ENCODE measurements around the gene SERPING1. TPM values are rescaled to one million over a fixed set of nuclear protein-coding genes. Genes with fewer than 3 reads are reported as not detected.

Gene SERPING1
- total RNA-seq, 1 donor from 2014 or later: 46.0 TPM

GRCh38 chr11:57588046-57588710, 9.3 kb upstream of the SERPING1 start:
- no peak overlapping the region for H2AFZ ChIP-seq (replicated peaks)
- H3K79me2 ChIP-seq (ENCODE audit: low read depth): no peaks in the 10 kb centered on the region
- peaks cover 20% of the 10 kb centered on the region for H3F3A ChIP-seq (ENCODE audit: low read depth)
- Mint-ChIP-seq H3K27me3 (ENCODE audit: insufficient read depth, low read depth) (peaks cover 7% of the 10 kb centered on the region), H3K4me1 (peaks cover 36% of the 10 kb centered on the region), H3K9me3 (peaks cover 22% of the 10 kb centered on the region), H3K36me3 (peaks cover 7% of the 10 kb centered on the region), H3K27ac (no peak overlapping the region), H3K4me3 (no peak overlapping the region)
- DNase-seq (ENCODE audit: low spot score): no peak
- H3K27me3 ChIP-seq: no peaks in the 10 kb centered on the region
- H3K9ac ChIP-seq: no peak overlapping the region
- TF ChIP-seq EZH2phosphoT487 (IDR thresholded peaks at IDR 0.05) (no peak), EZH2 (IDR thresholded peaks at IDR 0.05) (no peak)
- TF ChIP-seq, protein P1, sequence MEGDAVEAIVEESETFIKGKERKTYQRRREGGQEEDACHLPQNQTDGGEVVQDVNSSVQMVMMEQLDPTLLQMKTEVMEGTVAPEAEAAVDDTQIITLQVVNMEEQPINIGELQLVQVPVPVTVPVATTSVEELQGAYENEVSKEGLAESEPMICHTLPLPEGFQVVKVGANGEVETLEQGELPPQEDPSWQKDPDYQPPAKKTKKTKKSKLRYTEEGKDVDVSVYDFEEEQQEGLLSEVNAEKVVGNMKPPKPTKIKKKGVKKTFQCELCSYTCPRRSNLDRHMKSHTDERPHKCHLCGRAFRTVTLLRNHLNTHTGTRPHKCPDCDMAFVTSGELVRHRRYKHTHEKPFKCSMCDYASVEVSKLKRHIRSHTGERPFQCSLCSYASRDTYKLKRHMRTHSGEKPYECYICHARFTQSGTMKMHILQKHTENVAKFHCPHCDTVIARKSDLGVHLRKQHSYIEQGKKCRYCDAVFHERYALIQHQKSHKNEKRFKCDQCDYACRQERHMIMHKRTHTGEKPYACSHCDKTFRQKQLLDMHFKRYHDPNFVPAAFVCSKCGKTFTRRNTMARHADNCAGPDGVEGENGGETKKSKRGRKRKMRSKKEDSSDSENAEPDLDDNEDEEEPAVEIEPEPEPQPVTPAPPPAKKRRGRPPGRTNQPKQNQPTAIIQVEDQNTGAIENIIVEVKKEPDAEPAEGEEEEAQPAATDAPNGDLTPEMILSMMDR (IDR thresholded peaks at IDR 0.05): no peak
- H3K4me3 ChIP-seq: no peak overlapping the region
- no peaks in the 10 kb centered on the region for H3K36me3 ChIP-seq
- H4K20me1 ChIP-seq (ENCODE audit: low read depth): no peaks in the 10 kb centered on the region
- no peak overlapping the region for H3K4me2 ChIP-seq
- H3K4me1 ChIP-seq: peaks cover 23% of the 10 kb centered on the region
- no peaks in the 10 kb centered on the region for H3K9me3 ChIP-seq (ENCODE audit: low read depth)
- no peak overlapping the region for H3K27ac ChIP-seq

- peak overlapping the region; percentile 60 for H3K4me3 Mint-ChIP-seq
- no peak for DNase-seq (ENCODE audit: low spot score)
- no peaks in the 10 kb centered on the region for H4K20me1 ChIP-seq (ENCODE audit: low read depth)
- H3K27me3 ChIP-seq: no peaks in the 10 kb centered on the region
- H3K27me3 Mint-ChIP-seq (ENCODE audit: insufficient read depth, low read depth): peaks cover 6% of the 10 kb centered on the region
- H3K9me3 Mint-ChIP-seq: no peaks in the 10 kb centered on the region
- no peaks in the 10 kb centered on the region for H3K36me3 ChIP-seq
- H3K27ac ChIP-seq: peak overlapping the region; percentile 97
- TF ChIP-seq, protein P1 (IDR thresholded peaks at IDR 0.05): no peak
- TF ChIP-seq EZH2phosphoT487 (IDR thresholded peaks at IDR 0.05): no peak
- TF ChIP-seq EZH2 (IDR thresholded peaks at IDR 0.05): no peak
- peaks cover 20% of the 10 kb centered on the region for H3K79me2 ChIP-seq (ENCODE audit: low read depth)
- peaks cover 45% of the 10 kb centered on the region for H3F3A ChIP-seq (ENCODE audit: low read depth)
- peaks cover 58% of the 10 kb centered on the region for H3K4me1 Mint-ChIP-seq
- no peak overlapping the region for H3K4me3 ChIP-seq
- H2AFZ ChIP-seq (replicated peaks): no peak overlapping the region
- H3K9me3 ChIP-seq (ENCODE audit: low read depth): no peaks in the 10 kb centered on the region
- no peak overlapping the region for H3K27ac Mint-ChIP-seq
- H3K4me2 ChIP-seq: peak overlapping the region; percentile 76
- no peak overlapping the region for H3K9ac ChIP-seq
- H3K36me3 Mint-ChIP-seq: peaks cover 9% of the 10 kb centered on the region
- H3K4me1 ChIP-seq: peaks cover 50% of the 10 kb centered on the region
Measured at GRCh38 chr11:57596266-57596885, 1.1 kb upstream of the SERPING1 start.

GRCh38 chr11:57597916-57598830, 688 bp downstream of the SERPING1 start:
- peaks cover 8% of the 10 kb centered on the region for H3K27me3 Mint-ChIP-seq (ENCODE audit: insufficient read depth, low read depth)
- Histone ChIP-seq H3K79me2 (ENCODE audit: low read depth) (peaks cover 20% of the 10 kb centered on the region), H3K36me3 (no peaks in the 10 kb centered on the region), H3F3A (ENCODE audit: low read depth) (peaks cover 45% of the 10 kb centered on the region), H3K4me1 (peaks cover 50% of the 10 kb centered on the region), H2AFZ (replicated peaks) (no peak overlapping the region), H3K9me3 (ENCODE audit: low read depth) (no peaks in the 10 kb centered on the region), H3K4me3 (peak overlapping the region; percentile 56), H4K20me1 (ENCODE audit: low read depth) (no peaks in the 10 kb centered on the region), H3K27me3 (no peaks in the 10 kb centered on the region), H3K4me2 (peak overlapping the region; percentile 76), H3K27ac (peak overlapping the region; percentile 97), H3K9ac (no peak overlapping the region)
- TF ChIP-seq EZH2phosphoT487 (IDR thresholded peaks at IDR 0.05) (no peak), EZH2 (IDR thresholded peaks at IDR 0.05) (no peak)
- TF ChIP-seq, protein P1 (IDR thresholded peaks at IDR 0.05): no peak
- DNase-seq (ENCODE audit: low spot score): peak; percentile 98
- H3K27ac Mint-ChIP-seq: peak overlapping the region; percentile 99
- peaks cover 14% of the 10 kb centered on the region for H3K36me3 Mint-ChIP-seq
- no peaks in the 10 kb centered on the region for H3K9me3 Mint-ChIP-seq
- H3K4me1 Mint-ChIP-seq: peaks cover 54% of the 10 kb centered on the region
- H3K4me3 Mint-ChIP-seq: peak overlapping the region; percentile 78
